Measurements from ENCODE around the gene EXOSC3. TPM values are rescaled to one million over a fixed set of nuclear protein-coding genes. Genes with fewer than 3 reads are reported as not detected.
"Not testable (repeated sequence)": the region's sequence is repeated elsewhere in the genome, so short reads cannot be mapped to it uniquely, and the experiment has no call there.

The EXOSC3 gene
- 44.4 TPM for polyA plus RNA-seq (ENCODE audit: insufficient read length)
- long read RNA-seq, donor 1, transcript EXOSC3-201 (4 exons, 1,806 nt), result major isoform, 19 of 22 reads
- long read RNA-seq, donor 1, partial matches to known transcripts, result 0 of 22 reads
- long read RNA-seq, donor 1, other reads (novel, unspliced or antisense), result 0 of 22 reads
- long read RNA-seq, donor 2, transcript EXOSC3-202 (3 exons, 768 nt), result minor isoform, 5 of 25 reads
- long read RNA-seq, donor 2, transcript EXOSC3-201 (4 exons, 1,806 nt), result major isoform, 16 of 25 reads
- long read RNA-seq, donor 2, partial matches to known transcripts, result 0 of 25 reads
- long read RNA-seq, donor 2, other reads (novel, unspliced or antisense), result 0 of 25 reads
- long read RNA-seq, donor 3, transcript EXOSC3-202 (3 exons, 768 nt), result minor isoform, 5 of 22 reads
- long read RNA-seq, donor 3, transcript EXOSC3-201 (4 exons, 1,806 nt), result major isoform, 13 of 22 reads
- long read RNA-seq, donor 3, partial matches to known transcripts, result 0 of 22 reads
- long read RNA-seq, donor 3, other reads (novel, unspliced or antisense), result 0 of 22 reads
- long read RNA-seq, donor 4, partial matches to known transcripts, result 0 of 1 reads
- long read RNA-seq, donor 4, other reads (novel, unspliced or antisense), result 0 of 1 reads
- long read RNA-seq, donor 5, transcript EXOSC3-201 (4 exons, 1,806 nt), result major isoform, 23 of 32 reads
- long read RNA-seq, donor 5, partial matches to known transcripts, result 0 of 32 reads
- long read RNA-seq, donor 5, other reads (novel, unspliced or antisense), result 0 of 32 reads
- long read RNA-seq, donor 6, transcript EXOSC3-201 (4 exons, 1,806 nt), result major isoform, 16 of 17 reads
- long read RNA-seq, donor 6, partial matches to known transcripts, result 0 of 17 reads
- long read RNA-seq, donor 6, other reads (novel, unspliced or antisense), result 0 of 17 reads
- long read RNA-seq, donor 7, transcript EXOSC3-201 (4 exons, 1,806 nt), result major isoform, 20 of 34 reads
- long read RNA-seq, donor 7, partial matches to known transcripts, result 7 of 34 reads
- long read RNA-seq, donor 7, other reads (novel, unspliced or antisense), result 0 of 34 reads
- long read RNA-seq, donor 8, partial matches to known transcripts, result 0 of 7 reads
- long read RNA-seq, donor 8, other reads (novel, unspliced or antisense), result 0 of 7 reads

- DNase-seq, result peak; percentile 91
Measured at GRCh38 chr9:37784616-37785483, at the start of gene EXOSC3. Gene EXOSC3 (minus strand): TSS chr9:37785064. CDS start chr9:37785044, 20 bp downstream.

- DNase-seq, result no peak
Measured at GRCh38 chr9:37827483-37828165, 42.8 kb upstream of the EXOSC3 start.

- not testable (repeated sequence) for DNase-seq
Measured at GRCh38 chr9:37825174-37825573, 40.3 kb upstream of the EXOSC3 start.

- DNase-seq, result no peak
Measured at GRCh38 chr9:37820142-37820541, 35.3 kb upstream of the EXOSC3 start.

- DNase-seq, result no peak
Measured at GRCh38 chr9:37818849-37819248, 34.0 kb upstream of the EXOSC3 start.

- DNase-seq, result no peak
Measured at GRCh38 chr9:37812773-37813379, 28.0 kb upstream of the EXOSC3 start.

- DNase-seq, result no peak
Measured at GRCh38 chr9:37811906-37812476, 27.1 kb upstream of the EXOSC3 start.

- not testable (repeated sequence) for DNase-seq
Measured at GRCh38 chr9:37809676-37810075, 24.8 kb upstream of the EXOSC3 start.

- DNase-seq, result no peak
Measured at GRCh38 chr9:37806271-37806670, 21.4 kb upstream of the EXOSC3 start.

- DNase-seq, result no peak
Measured at GRCh38 chr9:37801959-37802711, 17.3 kb upstream of the EXOSC3 start.

GRCh38 chr9:37801287-37801850 lies 16.5 kb upstream of the EXOSC3 start:
- DNase-seq, result peak; percentile 8

- peak; percentile 87 for DNase-seq
Measured at GRCh38 chr9:37800631-37801286, 15.9 kb upstream of the EXOSC3 start, which contains the start of gene DCAF10. Gene DCAF10 (plus strand): TSS chr9:37800797. CDS start chr9:37800867, 70 bp downstream.

- DNase-seq, result no peak
Measured at GRCh38 chr9:37798677-37799076, 13.8 kb upstream of the EXOSC3 start.

GRCh38 chr9:37796232-37796631 lies 11.4 kb upstream of the EXOSC3 start:
- no peak for DNase-seq

- DNase-seq, result no peak
Measured at GRCh38 chr9:37792122-37792521, 7.3 kb upstream of the EXOSC3 start.

GRCh38 chr9:37790096-37790495 lies 5.2 kb upstream of the EXOSC3 start:
- DNase-seq, result no peak

GRCh38 chr9:37788332-37788731 lies 3.5 kb upstream of the EXOSC3 start:
- DNase-seq, result no peak

GRCh38 chr9:37787059-37787458 lies 2.2 kb upstream of the EXOSC3 start:
- no peak for DNase-seq

Data from left kidney (tissue), 8 donors.